HepG2 (cell line): ENCODE results near the gene DNAI2.

Experiments used
- BRF2 ChIP-seq: sonication (generic); formaldehyde crosslinking; IDR thresholded peaks from 2 replicates; pipeline ENCODE4 v1.8.1; 2022; ENCODE audit warnings: mild to moderate bottlenecking, missing genetic modification reagents
- CBX1 ChIP-seq: IDR thresholded peaks from one replicate; pipeline ENCODE4 v1.6.1; 2016; ENCODE audit warnings: antibody characterized with exemption, low read depth
- CEBPB ChIP-seq: IDR thresholded peaks from 2 replicates; pipeline ENCODE4 v1.6.1; 2011; ENCODE audit warnings: low read depth, low read length, improper control_type of control experiment, borderline replicate concordance
- CTCF ChIP-seq: sonication (generic); formaldehyde crosslinking; IDR thresholded peaks from 2 replicates; pipeline ENCODE4 v1.5.0; 2020; ENCODE audit warnings: mild to moderate bottlenecking, missing genetic modification reagents, moderate library complexity
- EP300 ChIP-seq, 3 experiments: sonication (generic) in 1 of 3; formaldehyde crosslinking in 1 of 3; IDR thresholded peaks; 2 replicates each; pipeline versions ENCODE4 v1.5.1 to v1.6.1; 2011 to 2020; ENCODE audit warnings: low read depth in 2 of 3, low read length in 2 of 3, borderline replicate concordance in 1 of 3, improper control_type of control experiment in 1 of 3, mild to moderate bottlenecking in 1 of 3, missing genetic modification reagents in 1 of 3, moderate library complexity in 1 of 3
- MAFF ChIP-seq: IDR thresholded peaks from 2 replicates; pipeline ENCODE4 v1.6.1; 2011; ENCODE audit warnings: low read depth, low read length, improper control_type of control experiment
- MAX ChIP-seq: IDR thresholded peaks from 2 replicates; pipeline ENCODE4 v1.6.1; 2012; ENCODE audit warnings: inconsistent platforms
- PBX2 ChIP-seq: IDR thresholded peaks from 2 replicates; pipeline ENCODE4 v1.6.1; 2016; ENCODE audit warnings: control low read depth
- RAD21 ChIP-seq: fragments of 450-650 bp; formaldehyde crosslinking; IDR thresholded peaks from 2 replicates; pipeline ENCODE4 v1.5.0; 2020; ENCODE audit warnings: mild to moderate bottlenecking
- ZBTB8A ChIP-seq: sonication (generic); formaldehyde crosslinking; IDR thresholded peaks from 2 replicates; pipeline ENCODE4 v1.4.0; 2020; ENCODE audit warnings: mild to moderate bottlenecking, low read depth, missing genetic modification reagents, borderline replicate concordance
- ZNF30 ChIP-seq: sonication (generic); formaldehyde crosslinking; IDR thresholded peaks from 2 replicates; pipeline ENCODE4 v1.5.0; 2020; ENCODE audit warnings: mild to moderate bottlenecking, missing genetic modification reagents

- TF ChIP-seq CTCF, result no peak
- no peak for TF ChIP-seq EP300 (IDR thresholded peaks at IDR 0.05; ENCODE audit: low read depth in 2 of 2, low read length in 2 of 2)
- no peak for TF ChIP-seq EP300 (CRISPR knock-in tag; IDR thresholded peaks at IDR 0.05; ENCODE audit: borderline replicate concordance)
- no peak for TF ChIP-seq CBX1
- no peak for TF ChIP-seq BRF2 (CRISPR knock-in tag)
- no peak for TF ChIP-seq MAX
- TF ChIP-seq PBX2, result no peak
- TF ChIP-seq ZNF30 (CRISPR knock-in tag), result no peak
- no peak for TF ChIP-seq RAD21 (CRISPR knock-in tag)
- no peak for TF ChIP-seq ZBTB8A
- no peak for TF ChIP-seq MAFF
- TF ChIP-seq CEBPB, result no peak
Measured at GRCh38 chr17:74240618-74241205, 33.3 kb upstream of the DNAI2 start.
